Neural cell (in vitro differentiated cells): ENCODE measurements around the gene ADAP2. TPM values are rescaled to one million over a fixed set of nuclear protein-coding genes. Genes with fewer than 3 reads are reported as not detected.

Source experiments
- H2AFZ ChIP-seq: fragments of 200-600, 300-800 bp; sonication (generic), shearing (Covaris generic); 2 replicates; pipeline ENCODE4 v1.6.0; 2014; ENCODE audit warnings: low read depth, mild to moderate bottlenecking, antibody characterized with exemption, low read length, moderate library complexity
- H3F3A ChIP-seq: fragments of 200-600 bp; shearing (Covaris generic); 2 replicates; pipeline ENCODE4 v1.6.1; 2016; ENCODE audit warnings: mild to moderate bottlenecking, moderate library complexity, mixed read lengths, antibody characterized with exemption, low read length; ENCODE audit not compliant: insufficient read depth, poor library complexity, severe bottlenecking
- H3K27ac ChIP-seq: fragments of 200-600, 300-800 bp; sonication (generic), shearing (Covaris generic); 2 replicates; pipeline ENCODE4 v1.5.1; 2014; ENCODE audit warnings: mild to moderate bottlenecking, low read length, moderate library complexity
- H3K27me3 ChIP-seq: fragments of 300-800, 200-600 bp; sonication (generic), shearing (Covaris generic); 2 replicates; pipeline ENCODE4 v1.6.0; 2014; ENCODE audit warnings: mild to moderate bottlenecking, low read depth, low read length, moderate library complexity; ENCODE audit not compliant: insufficient read depth
- H3K36me3 ChIP-seq: fragments of 300-800, 200-600 bp; sonication (generic), shearing (Covaris generic); 2 replicates; pipeline ENCODE4 v1.5.1; 2014; ENCODE audit warnings: mild to moderate bottlenecking, antibody characterized with exemption, low read length, moderate library complexity; ENCODE audit not compliant: insufficient read depth
- H3K4me2 ChIP-seq: fragments of 300-800, 200-600 bp; sonication (generic), shearing (Covaris generic); 2 replicates; pipeline ENCODE4 v1.6.0; 2014; ENCODE audit warnings: mild to moderate bottlenecking, low read length
- H3K4me3 ChIP-seq: fragments of 300-800, 200-600 bp; sonication (generic), shearing (Covaris generic); 2 replicates; pipeline ENCODE4 v1.5.1; 2014; ENCODE audit warnings: mild to moderate bottlenecking, low read length, moderate library complexity
- H3K79me2 ChIP-seq: fragments of 200-600 bp; shearing (Covaris generic); replicated peaks from 2 replicates; pipeline ENCODE4 v1.6.0; 2014; ENCODE audit warnings: mild to moderate bottlenecking, low read length, moderate library complexity; ENCODE audit not compliant: insufficient read depth
- H3K9ac ChIP-seq: fragments of 300-800, 200-600 bp; sonication (generic), shearing (Covaris generic); 2 replicates; pipeline ENCODE4 v1.6.1; 2016; ENCODE audit warnings: mild to moderate bottlenecking, low read length, mixed read lengths
- H3K9me2 ChIP-seq: fragments of 200-600 bp; shearing (Covaris generic); 2 replicates; pipeline ENCODE4 v1.6.1; 2016; ENCODE audit warnings: mild to moderate bottlenecking, low read length, mixed read lengths; ENCODE audit not compliant: insufficient read depth
- H3K9me3 ChIP-seq: fragments of 200-600, 300-800 bp; sonication (generic), shearing (Covaris generic); 2 replicates; pipeline ENCODE4 v1.6.1; 2016; ENCODE audit warnings: mild to moderate bottlenecking, mixed run types, low read length, moderate library complexity, mixed read lengths
- H4K20me1 ChIP-seq: fragments of 200-600 bp; shearing (Covaris generic); 2 replicates; pipeline ENCODE4 v1.6.1; 2016; ENCODE audit warnings: mild to moderate bottlenecking, mixed run types; ENCODE audit not compliant: insufficient read depth
- CTCF ChIP-seq: fragments of 450-650 bp; IDR thresholded peaks from 2 replicates; pipeline ENCODE4 v1.5.1; 2014; ENCODE audit warnings: antibody characterized with exemption, mild to moderate bottlenecking, moderate library complexity; ENCODE audit not compliant: poor library complexity, severe bottlenecking
- EP300 ChIP-seq: fragments of 450-650 bp; conservative IDR thresholded peaks from 2 replicates; pipeline ENCODE4 v1.6.1; 2014; ENCODE audit warnings: antibody characterized with exemption, mild to moderate bottlenecking, moderate library complexity; ENCODE audit not compliant: poor library complexity, severe bottlenecking
- EZH2 ChIP-seq: fragments of 200-600, 300-800 bp; shearing (Covaris generic), sonication (generic); IDR thresholded peaks from 2 replicates; pipeline ENCODE4 v1.6.1; 2014; ENCODE audit warnings: antibody characterized with exemption, low read length, borderline replicate concordance, mild to moderate bottlenecking; ENCODE audit not compliant: insufficient read depth, poor library complexity, severe bottlenecking
- MXI1 ChIP-seq: fragments of 450-650 bp; conservative IDR thresholded peaks from 2 replicates; pipeline ENCODE4 v1.6.1; 2014; ENCODE audit warnings: antibody characterized with exemption, mild to moderate bottlenecking; ENCODE audit not compliant: poor library complexity, severe bottlenecking
- POLR2AphosphoS5 ChIP-seq: IDR thresholded peaks from 2 replicates; pipeline ENCODE4 v1.6.1; 2012
- RAD21 ChIP-seq: fragments of 450-650 bp; conservative IDR thresholded peaks from 2 replicates; pipeline ENCODE4 v1.6.1; 2014; ENCODE audit warnings: antibody characterized with exemption, mild to moderate bottlenecking, moderate library complexity
- REST ChIP-seq: IDR thresholded peaks from 2 replicates; pipeline ENCODE4 v1.6.1; 2012; ENCODE audit warnings: borderline replicate concordance
- SMC3 ChIP-seq: fragments of 450-650 bp; conservative IDR thresholded peaks from 2 replicates; pipeline ENCODE4 v1.6.1; 2014; ENCODE audit warnings: antibody characterized with exemption, mild to moderate bottlenecking, moderate library complexity; ENCODE audit not compliant: poor library complexity
- TAF1 ChIP-seq: IDR thresholded peaks from 2 replicates; pipeline ENCODE4 v1.6.1; 2012; ENCODE audit warnings: low read depth
- polyA plus RNA-seq: library from polyadenylated mRNA; depleted of rRNA; stranded (reverse); fragments of >200 nt; gene quantifications from 2 replicates; pipeline ENCODE4 v1.2.3, GENCODE V29; 2014

The ADAP2 gene
- polyA plus RNA-seq, 1 donor from 2014 or later: 0.92 TPM

DNA sequence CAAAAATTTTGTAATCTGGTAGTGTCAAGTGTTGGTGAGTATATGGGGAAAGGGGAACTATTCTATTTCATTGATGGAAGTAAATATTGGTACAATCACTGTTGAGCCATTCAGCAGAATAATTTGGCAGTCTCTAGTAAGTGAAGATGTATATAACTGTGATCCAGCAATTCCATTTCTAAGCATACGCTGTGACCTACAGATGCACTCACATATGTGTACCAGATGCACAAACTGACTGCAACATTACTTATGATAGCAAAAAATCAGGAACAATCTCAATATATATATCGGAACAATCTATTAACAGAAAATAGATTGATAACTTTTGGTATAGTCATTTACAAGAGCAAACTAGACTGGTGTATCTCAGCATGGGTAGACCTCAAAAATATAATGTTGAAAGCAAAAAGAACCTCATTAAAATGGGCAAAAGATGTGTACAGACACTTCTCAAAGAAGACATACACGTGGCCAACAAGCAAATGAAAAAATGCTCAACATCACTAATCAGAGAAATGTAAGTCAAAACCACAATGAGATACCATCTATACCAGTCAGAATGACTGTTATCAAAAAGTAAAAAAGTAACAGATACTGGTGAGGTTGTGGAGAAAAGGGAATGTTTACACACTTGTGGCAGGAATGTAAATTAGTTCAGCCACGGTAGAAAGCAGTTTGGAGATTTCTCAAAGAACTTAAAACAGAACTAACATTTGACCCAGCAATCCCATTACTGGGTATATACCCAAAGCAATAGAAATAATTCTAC, 20.7 kb downstream of the ADAP2 start:
- Histone ChIP-seq H3K9me2 (no peaks in the 10 kb centered on the region), H3K79me2 (no peaks in the 10 kb centered on the region), H3K4me3 (no peak overlapping the region), H3K9me3 (no peaks in the 10 kb centered on the region), H3K27me3 (no peaks in the 10 kb centered on the region), H2AFZ (no peak overlapping the region), H3K36me3 (no peaks in the 10 kb centered on the region), H4K20me1 (no peaks in the 10 kb centered on the region), H3K9ac (no peak overlapping the region), H3K27ac (no peak overlapping the region), H3F3A (no peaks in the 10 kb centered on the region), H3K4me2 (no peak overlapping the region)
- no peak for TF ChIP-seq CTCF
- TF ChIP-seq MXI1: no peak
- no peak for TF ChIP-seq EZH2
- TF ChIP-seq EP300: no peak
- no peak for TF ChIP-seq TAF1

GRCh38 chr17:30947796-30948195, 26.1 kb downstream of the ADAP2 start:
- Histone ChIP-seq H3K36me3 (no peaks in the 10 kb centered on the region), H3K9me3 (no peaks in the 10 kb centered on the region), H3K27me3 (no peaks in the 10 kb centered on the region), H4K20me1 (no peaks in the 10 kb centered on the region), H3K9me2 (no peaks in the 10 kb centered on the region), H3K9ac (no peak overlapping the region), H3F3A (no peaks in the 10 kb centered on the region), H2AFZ (no peak overlapping the region), H3K27ac (no peak overlapping the region), H3K79me2 (no peaks in the 10 kb centered on the region), H3K4me2 (no peak overlapping the region), H3K4me3 (no peak overlapping the region)
- TF ChIP-seq POLR2AphosphoS5 (no peak), EP300 (no peak), SMC3 (no peak), CTCF (no peak), EZH2 (no peak), REST (no peak), RAD21 (no peak), TAF1 (no peak), MXI1 (no peak)
